Left lobe of liver (tissue), 1 donor: ENCODE results near the gene BMP15. TPM values are rescaled to one million over a fixed set of nuclear protein-coding genes. Genes with fewer than 3 reads are reported as not detected.

ENCODE experiments used
- total RNA-seq: library from RNA; stranded (reverse); gene quantifications from one replicate; pipeline ENCODE4 v1.2.1, GENCODE V29; 2021
- donor health status: DM: no; HTN: yes; CAD: no.

BMP15 gene
- total RNA-seq, 1 donor from 2014 or later = not detected

Other genes starting within 250 kb of the BMP15 start
- gene SHROOM4, start 96.5 kb upstream of the BMP15 start, total RNA-seq = 0.75 TPM